Testis (tissue), 3 donors: Measurements from ENCODE around the gene ECT2. TPM values are rescaled to one million over a fixed set of nuclear protein-coding genes. Genes with fewer than 3 reads are reported as not detected.

Experiments used
- DNase-seq: peaks from one replicate; pipeline ENCODE4 v3.0.0-alpha.2; 2019
- H3K27ac ChIP-seq, 2 donors: fragments of 200-600 bp; sonication (generic); one replicate each; pipeline ENCODE4 v1.5.1; 2019
- H3K27me3 ChIP-seq: fragments of 200-600 bp; sonication (generic); one replicate; pipeline ENCODE4 v1.5.1; 2019
- H3K36me3 ChIP-seq: fragments of 200-600 bp; sonication (generic); one replicate; pipeline ENCODE4 v1.5.1; 2017; ENCODE audit warnings: low read depth; ENCODE audit errors: missing control alignments
- H3K4me1 ChIP-seq: fragments of 200-600 bp; sonication (generic); one replicate; pipeline ENCODE4 v1.5.1; 2019
- H3K4me3 ChIP-seq, 2 donors: fragments of 200-600 bp; sonication (generic); one replicate each; pipeline ENCODE4 v1.5.1; 2017 to 2019
- H3K9me3 ChIP-seq: fragments of 200-600 bp; sonication (generic); one replicate; pipeline ENCODE4 v1.5.1; 2017
- POLR2A ChIP-seq: fragments of 450-650 bp; IDR thresholded peaks from one replicate; pipeline ENCODE4 v1.6.1; 2017; ENCODE audit warnings: antibody characterized with exemption, mild to moderate bottlenecking, moderate library complexity
- WGBS, 2 donors: methylation state at CpG; one replicate each; pipeline ENCODE4 v1.1.5; 2018; 5-methylcytosine and 5-hydroxymethylcytosine counted together
- intact Hi-C: fragments of 100-400 bp; cut with DNase I; formaldehyde crosslinking; loops from one replicate; pipeline ENCODE4 v1.15.1; 2023; ENCODE audit warnings: low total_unique reads
- polyA plus RNA-seq: library from polyadenylated mRNA; stranded (reverse); fragments of 350-450 nt; fragmentation: Illumina TruSeq; extraction: RNeasy Lipid Tissue Mini Kit (QIAGEN cat#74804); gene quantifications from one replicate; pipeline ENCODE4 v1.2.3, GENCODE V29; 2014; ENCODE audit warnings: low read depth, low replicate concordance; ENCODE audit not compliant: insufficient read depth
- total RNA-seq, 2 donors: library from RNA; depleted of rRNA; stranded (reverse); fragments of >200 nt; gene quantifications; one replicate each; pipeline ENCODE4 v1.2.3, GENCODE V29; 2016
- TF ChIP-seq, protein P1 (sequence below), 3 experiments: fragments of 450-650 bp in 2 of 3; fragments of 200-600 bp in 1 of 3; sonication (generic) in 1 of 3; IDR thresholded peaks; one replicate each; pipeline ENCODE4 v1.5.1; 2016 to 2019; ENCODE audit warnings: antibody characterized with exemption in 3 of 3, mild to moderate bottlenecking in 2 of 3, moderate library complexity in 1 of 3

ECT2 gene
- total and polyA plus RNA-seq, 3 donors from 2014 or later, result 20.8 to 33.3 (median 21.9) TPM

DNA sequence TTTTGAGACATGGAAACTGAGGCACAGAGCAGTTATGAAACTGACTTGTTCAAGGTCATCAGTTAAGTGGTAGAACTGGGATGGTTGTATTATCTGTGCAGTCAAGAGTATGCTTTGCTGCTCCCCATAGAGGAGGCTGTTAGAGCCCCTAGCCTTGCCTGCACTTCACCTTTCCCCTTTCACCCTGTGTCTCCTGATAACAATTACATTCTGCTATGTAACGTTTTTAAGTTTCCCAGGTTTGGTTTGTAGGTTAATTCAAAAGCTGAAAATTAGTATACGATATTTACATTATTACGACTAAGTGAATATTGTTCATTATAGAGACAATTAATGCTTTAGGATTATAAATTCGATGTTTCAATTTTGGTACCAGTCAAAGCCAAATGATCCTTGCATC is 89.9 kb downstream of the ECT2 start:
- no peak overlapping the region for H3K4me3 ChIP-seq
- no peaks in the 10 kb centered on the region for H3K27me3 ChIP-seq
- no peaks in the 10 kb centered on the region for H3K9me3 ChIP-seq
- intact Hi-C loops, result no loop called here
- TF ChIP-seq POLR2A, result no peak
- TF ChIP-seq, protein P1, sequence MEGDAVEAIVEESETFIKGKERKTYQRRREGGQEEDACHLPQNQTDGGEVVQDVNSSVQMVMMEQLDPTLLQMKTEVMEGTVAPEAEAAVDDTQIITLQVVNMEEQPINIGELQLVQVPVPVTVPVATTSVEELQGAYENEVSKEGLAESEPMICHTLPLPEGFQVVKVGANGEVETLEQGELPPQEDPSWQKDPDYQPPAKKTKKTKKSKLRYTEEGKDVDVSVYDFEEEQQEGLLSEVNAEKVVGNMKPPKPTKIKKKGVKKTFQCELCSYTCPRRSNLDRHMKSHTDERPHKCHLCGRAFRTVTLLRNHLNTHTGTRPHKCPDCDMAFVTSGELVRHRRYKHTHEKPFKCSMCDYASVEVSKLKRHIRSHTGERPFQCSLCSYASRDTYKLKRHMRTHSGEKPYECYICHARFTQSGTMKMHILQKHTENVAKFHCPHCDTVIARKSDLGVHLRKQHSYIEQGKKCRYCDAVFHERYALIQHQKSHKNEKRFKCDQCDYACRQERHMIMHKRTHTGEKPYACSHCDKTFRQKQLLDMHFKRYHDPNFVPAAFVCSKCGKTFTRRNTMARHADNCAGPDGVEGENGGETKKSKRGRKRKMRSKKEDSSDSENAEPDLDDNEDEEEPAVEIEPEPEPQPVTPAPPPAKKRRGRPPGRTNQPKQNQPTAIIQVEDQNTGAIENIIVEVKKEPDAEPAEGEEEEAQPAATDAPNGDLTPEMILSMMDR (IDR thresholded peaks at IDR 0.05), result no peak
- no peak overlapping the region for H3K27ac ChIP-seq
- DNase-seq, result no peak
- WGBS, 2 donors, result 76 to 81% methylated on average over 4 of the region's 4 CpGs
- H3K4me1 ChIP-seq, result no peaks in the 10 kb centered on the region
- no peaks in the 10 kb centered on the region for H3K36me3 ChIP-seq

DNA sequence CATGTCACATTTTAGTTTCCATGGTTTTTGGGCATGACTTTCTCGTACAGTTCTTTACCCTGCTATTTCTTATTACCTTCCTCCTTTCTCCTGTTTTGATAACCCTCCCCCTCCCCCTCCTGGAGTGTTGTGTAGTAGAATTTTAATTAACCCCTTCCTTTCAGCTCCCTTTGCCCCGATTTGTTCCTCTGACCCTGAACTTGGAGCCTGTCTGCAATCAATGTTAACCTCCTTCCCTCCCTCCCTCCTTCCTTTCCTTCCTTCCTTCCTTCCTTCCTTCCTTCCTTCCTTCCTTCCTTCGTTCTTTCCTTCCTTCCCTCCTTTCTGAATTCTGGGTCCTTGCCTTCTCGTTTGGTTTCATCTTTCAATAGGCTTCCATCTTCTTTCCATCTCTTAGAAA is 90.4 kb downstream of the ECT2 start:
- no peak overlapping the region for H3K4me3 ChIP-seq
- intact Hi-C loops, result no loop called here
- no peaks in the 10 kb centered on the region for H3K4me1 ChIP-seq
- no peaks in the 10 kb centered on the region for H3K9me3 ChIP-seq
- TF ChIP-seq, protein P1 (IDR thresholded peaks at IDR 0.05), result no peak
- no peak for TF ChIP-seq POLR2A
- 57 to 67% methylated on average over 4 of the region's 4 CpGs for WGBS, 2 donors
- H3K27me3 ChIP-seq, result no peaks in the 10 kb centered on the region
- H3K36me3 ChIP-seq, result no peaks in the 10 kb centered on the region
- H3K27ac ChIP-seq, result no peak overlapping the region
- no peak for DNase-seq

DNA sequence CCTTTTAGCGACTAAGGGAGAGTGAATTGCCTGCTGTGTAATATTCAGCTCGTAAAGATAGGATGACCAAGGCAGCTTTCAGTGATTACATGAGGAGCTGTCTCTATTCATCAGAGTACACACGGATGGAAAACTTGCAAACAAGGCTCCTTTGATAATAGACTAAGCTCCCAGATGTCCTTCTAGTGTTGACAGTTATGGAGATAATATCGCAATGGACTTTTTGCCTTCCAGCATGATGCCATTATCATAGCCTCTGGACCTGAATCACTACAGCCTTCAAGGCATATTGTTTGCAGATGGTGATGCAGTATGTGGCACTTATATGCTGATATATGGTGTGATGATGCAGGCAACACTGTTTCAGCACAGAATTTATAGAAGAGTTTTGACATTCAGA is 93.9 kb downstream of the ECT2 start:
- WGBS, 2 donors, result 67 to 76% methylated on average over 4 of the region's 4 CpGs
- no peak overlapping the region for H3K27ac ChIP-seq
- intact Hi-C loops, result no loop called here
- H3K4me3 ChIP-seq, result no peak overlapping the region
- no peaks in the 10 kb centered on the region for H3K27me3 ChIP-seq
- no peaks in the 10 kb centered on the region for H3K9me3 ChIP-seq
- H3K4me1 ChIP-seq, result no peaks in the 10 kb centered on the region
- no peak for TF ChIP-seq POLR2A
- TF ChIP-seq, protein P1 (IDR thresholded peaks at IDR 0.05), result no peak
- no peak for DNase-seq
- H3K36me3 ChIP-seq, result no peaks in the 10 kb centered on the region

DNA sequence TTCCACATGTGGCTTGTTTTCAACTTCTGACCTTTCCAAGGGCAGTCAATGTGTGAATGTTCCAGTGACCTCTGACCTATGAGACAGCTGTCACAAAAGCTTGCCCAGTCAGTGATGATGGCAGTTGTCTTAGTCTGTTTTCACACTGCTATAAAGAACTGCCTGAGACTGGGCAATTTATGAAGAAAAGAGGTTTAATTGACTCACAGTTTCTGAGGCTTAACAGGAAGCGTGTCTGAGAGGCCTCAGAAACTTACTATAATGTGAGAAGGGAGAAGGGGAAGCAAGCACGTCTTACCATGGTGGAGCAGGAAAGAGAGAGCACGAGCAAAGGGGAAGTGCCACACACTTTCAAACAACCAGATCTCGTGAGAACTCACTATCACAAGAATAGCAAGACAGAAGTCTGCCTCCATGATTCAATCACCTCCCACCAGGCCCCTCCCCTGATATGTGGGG is 95.6 kb downstream of the ECT2 start:
- intact Hi-C loops, result no loop called here
- no peak for TF ChIP-seq POLR2A
- TF ChIP-seq, protein P1 (IDR thresholded peaks at IDR 0.05), result no peak

DNA sequence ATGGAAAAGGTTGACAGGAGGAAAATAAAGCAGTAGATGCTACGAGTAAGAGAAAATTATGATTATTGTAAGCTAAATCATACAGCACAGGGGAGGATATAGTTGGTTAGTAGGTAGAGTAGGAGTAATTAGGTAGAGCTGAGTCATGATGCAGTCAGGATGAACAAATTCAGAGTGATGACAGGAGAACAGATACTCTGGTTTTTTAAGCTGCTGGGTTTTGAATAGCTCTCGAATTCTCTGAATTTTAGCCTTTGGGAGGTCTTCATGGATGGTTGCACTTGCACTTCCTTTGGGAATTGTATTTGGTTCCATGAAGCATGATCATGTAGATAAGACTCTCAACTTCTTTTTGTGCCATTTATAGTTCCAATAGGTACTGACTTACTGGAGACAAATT is 96.2 kb downstream of the ECT2 start:
- no peak overlapping the region for H3K27ac ChIP-seq
- H3K9me3 ChIP-seq, result no peaks in the 10 kb centered on the region
- H3K4me1 ChIP-seq, result no peaks in the 10 kb centered on the region
- 65 to 70% methylated on average over 2 of the region's 2 CpGs for WGBS, 2 donors
- H3K27me3 ChIP-seq, result no peaks in the 10 kb centered on the region
- TF ChIP-seq, protein P1 (IDR thresholded peaks at IDR 0.05), result no peak
- TF ChIP-seq POLR2A, result no peak
- no peak for DNase-seq
- intact Hi-C loops, result no loop called here
- H3K36me3 ChIP-seq, result no peaks in the 10 kb centered on the region
- no peak overlapping the region for H3K4me3 ChIP-seq

More for the DNA sequence above, 95.6 kb downstream of the ECT2 start:
- Histone ChIP-seq H3K4me3 (no peak overlapping the region), H3K9me3 (no peaks in the 10 kb centered on the region), H3K4me1 (no peaks in the 10 kb centered on the region), H3K27me3 (no peaks in the 10 kb centered on the region), H3K36me3 (no peaks in the 10 kb centered on the region), H3K27ac (no peak overlapping the region)
- WGBS, 2 donors, result 66 to 70% methylated on average over 4 of the region's 4 CpGs
- DNase-seq, result no peak
